Activated CD8-positive, alpha-beta memory T cell treated with anti-CD3 and anti-CD28 coated beads, Interleukin-2, amount 50 U/mL, for 48 hours (primary cell): ENCODE data around the gene CAMTA1.
"Not testable (repeated sequence)": the region's sequence is repeated elsewhere in the genome, so short reads cannot be mapped to it uniquely, and the experiment has no call there.

Experiments
- DNase-seq: peaks from one replicate; pipeline ENCODE4 v3.0.0-alpha.2; 2020

The CAMTA1 gene

GRCh38 chr1:6815726-6816125 is 30.5 kb downstream of the CAMTA1 start:
- no peak for DNase-seq

GRCh38 chr1:6819246-6820040 is 34.2 kb downstream of the CAMTA1 start:
- DNase-seq: no peak

- DNase-seq: no peak
Observed at GRCh38 chr1:6820899-6821298, 35.6 kb downstream of the CAMTA1 start.

GRCh38 chr1:6822530-6823359 is 37.5 kb downstream of the CAMTA1 start:
- DNase-seq: no peak

- no peak for DNase-seq
Observed at GRCh38 chr1:6823793-6824192, 38.5 kb downstream of the CAMTA1 start.

- DNase-seq: no peak
Observed at GRCh38 chr1:6824665-6825368, 39.6 kb downstream of the CAMTA1 start.

- DNase-seq: no peak
Observed at GRCh38 chr1:6825828-6826227, 40.6 kb downstream of the CAMTA1 start.

- no peak for DNase-seq
Observed at GRCh38 chr1:6827079-6827478, 41.8 kb downstream of the CAMTA1 start.

GRCh38 chr1:6827630-6828165 is 42.4 kb downstream of the CAMTA1 start:
- no peak for DNase-seq

- DNase-seq: no peak
Observed at GRCh38 chr1:6831366-6831765, 46.1 kb downstream of the CAMTA1 start.

GRCh38 chr1:6832006-6832405 is 46.8 kb downstream of the CAMTA1 start:
- not testable (repeated sequence) for DNase-seq

GRCh38 chr1:6832531-6833188 is 47.4 kb downstream of the CAMTA1 start:
- no peak for DNase-seq

GRCh38 chr1:6833804-6834203 is 48.5 kb downstream of the CAMTA1 start:
- DNase-seq: no peak

GRCh38 chr1:6834366-6834765 is 49.1 kb downstream of the CAMTA1 start:
- no peak for DNase-seq

GRCh38 chr1:6835139-6835538 is 49.9 kb downstream of the CAMTA1 start:
- no peak for DNase-seq

- DNase-seq: no peak
Observed at GRCh38 chr1:6842301-6842700, 57.0 kb downstream of the CAMTA1 start.

GRCh38 chr1:6845786-6846185 is 60.5 kb downstream of the CAMTA1 start:
- DNase-seq: not testable (repeated sequence)

GRCh38 chr1:6848816-6849215 is 63.6 kb downstream of the CAMTA1 start:
- DNase-seq: no peak

GRCh38 chr1:6850537-6850936 is 65.3 kb downstream of the CAMTA1 start:
- no peak for DNase-seq

- no peak for DNase-seq
Observed at GRCh38 chr1:6852136-6852890, 67.1 kb downstream of the CAMTA1 start.

- no peak for DNase-seq
Observed at GRCh38 chr1:6854166-6854565, 68.9 kb downstream of the CAMTA1 start.

- DNase-seq: no peak
Observed at GRCh38 chr1:6857831-6858230, 72.6 kb downstream of the CAMTA1 start.
